Occipital lobe (tissue), 2 donors: ENCODE data around the gene CDR2. TPM values are rescaled to one million over a fixed set of nuclear protein-coding genes. Genes with fewer than 3 reads are reported as not detected.
"Not testable (repeated sequence)": the region's sequence is repeated elsewhere in the genome, so short reads cannot be mapped to it uniquely, and the experiment has no call there.

Experiments
- DNase-seq: peaks from one replicate; lab custom pipeline; 2025; lab: John Stamatoyannopoulos, UW
- total RNA-seq: library from RNA; depleted of rRNA; stranded (reverse); fragments of >200 nt; gene quantifications from one replicate; pipeline ENCODE4 v1.2.3, GENCODE V29; 2014

CDR2 gene
- total RNA-seq, 1 donor from 2014 or later: 8.9 TPM

DNA sequence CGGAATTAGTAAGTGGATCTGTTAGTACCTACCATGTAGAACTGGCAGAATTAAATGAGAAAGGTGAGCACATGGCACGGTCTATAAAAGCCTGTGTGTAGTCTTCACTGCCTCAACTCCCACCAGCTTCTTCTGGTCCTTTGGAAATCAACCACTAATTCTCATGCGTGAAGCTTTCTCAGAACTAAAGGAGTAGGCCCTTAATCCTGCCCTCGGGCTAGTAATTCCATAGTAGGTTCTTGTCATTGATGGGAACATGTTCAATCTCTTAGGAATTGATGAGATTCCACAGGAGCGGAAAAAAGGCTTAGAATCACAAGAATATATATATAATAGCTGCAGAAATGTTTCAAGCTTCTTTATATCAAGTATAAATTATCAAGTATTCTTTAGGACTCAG, 21.7 kb downstream of the CDR2 start:
- DNase-seq: no peak

DNA sequence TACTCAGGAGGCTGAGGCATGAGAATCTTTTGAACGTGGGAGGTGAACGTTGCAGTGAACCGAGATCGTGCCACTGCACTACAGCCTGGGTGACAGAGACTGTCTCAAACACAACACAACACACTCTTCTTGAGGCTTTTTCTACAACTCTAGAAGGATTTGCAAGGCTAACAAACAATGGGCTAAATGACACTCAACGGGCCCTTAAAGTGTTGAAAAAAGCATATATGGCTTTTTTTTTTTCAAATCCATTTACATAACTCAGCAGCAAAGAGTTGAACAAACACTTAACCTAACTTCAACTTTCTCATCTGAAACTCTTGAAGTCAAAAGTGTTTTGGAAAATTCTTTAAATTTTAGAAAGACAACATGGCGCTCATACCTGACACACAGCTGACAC, 22.3 kb downstream of the CDR2 start:
- DNase-seq: no peak

DNA sequence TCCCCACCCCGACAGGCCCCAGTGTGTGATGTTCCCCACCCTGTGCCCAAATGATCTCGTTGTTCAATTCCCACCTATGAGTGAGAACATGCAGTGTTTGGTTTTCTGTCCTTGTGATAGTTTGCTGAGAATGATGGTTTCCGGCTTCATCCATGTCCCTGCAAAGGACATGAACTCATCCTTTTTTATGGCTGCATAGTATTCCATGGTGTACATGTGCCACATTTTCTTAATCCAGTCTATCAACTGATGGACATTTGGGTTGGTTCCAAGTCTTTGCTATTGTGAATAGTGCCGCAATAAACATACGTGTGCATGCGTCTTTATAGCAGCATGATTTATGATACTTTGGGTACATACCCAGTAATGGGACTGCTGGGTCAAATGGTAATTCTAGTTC, 23.4 kb downstream of the CDR2 start:
- DNase-seq: not testable (repeated sequence)

DNA sequence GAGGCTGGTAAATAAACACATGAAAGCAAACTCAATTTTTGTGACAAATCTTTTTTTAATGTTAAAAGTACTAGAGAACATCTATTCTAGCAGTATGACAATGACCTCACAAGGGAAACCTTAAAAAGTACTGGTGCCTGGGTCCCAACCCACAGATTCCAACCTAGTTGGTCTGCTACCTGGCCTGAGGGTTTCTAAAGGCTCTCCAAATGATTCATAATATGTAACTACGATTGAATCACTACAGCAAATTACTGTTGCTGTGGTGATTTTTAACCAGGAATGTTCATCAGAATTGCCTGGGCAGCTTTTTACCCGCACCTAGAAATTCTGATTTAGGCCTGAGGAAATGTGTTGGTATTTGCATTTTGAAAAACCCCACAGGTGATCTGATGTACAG, 26.1 kb downstream of the CDR2 start:
- no peak for DNase-seq

DNA sequence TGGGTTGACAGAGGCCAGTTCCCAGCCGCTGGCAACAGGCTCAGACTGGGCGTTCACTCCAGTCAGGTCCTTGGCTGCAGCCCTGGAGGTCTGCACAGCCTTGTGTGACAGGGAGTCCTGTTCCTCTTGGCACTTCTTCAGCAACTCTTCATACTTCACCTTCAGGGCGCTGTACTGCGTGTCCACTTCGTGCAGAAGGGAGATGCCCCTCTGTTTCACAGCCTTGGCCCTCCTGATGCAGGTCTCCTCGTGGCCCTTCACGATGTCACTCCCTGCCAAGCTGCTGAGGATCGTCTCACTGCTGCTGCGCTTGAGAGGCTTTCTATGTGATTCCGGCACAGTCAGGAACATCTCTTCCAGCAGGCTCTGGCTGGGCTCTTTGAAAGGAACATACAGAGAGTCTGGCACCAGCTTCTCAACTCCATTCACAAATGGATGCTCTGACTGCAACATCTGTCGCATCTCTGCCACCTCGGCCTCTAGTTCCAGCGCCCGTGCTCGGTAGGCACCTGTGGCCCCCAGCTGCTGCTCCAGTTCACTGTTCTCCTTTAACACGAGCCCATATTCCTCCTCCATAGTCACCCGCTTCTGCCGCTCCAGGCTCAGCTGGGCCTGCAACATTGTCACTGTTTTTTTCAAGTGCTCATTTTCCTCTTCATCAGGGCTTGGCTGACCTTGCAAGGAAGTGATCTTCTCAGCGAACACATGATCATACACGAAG, 27.2 kb downstream of the CDR2 start:
- DNase-seq: no peak

DNA sequence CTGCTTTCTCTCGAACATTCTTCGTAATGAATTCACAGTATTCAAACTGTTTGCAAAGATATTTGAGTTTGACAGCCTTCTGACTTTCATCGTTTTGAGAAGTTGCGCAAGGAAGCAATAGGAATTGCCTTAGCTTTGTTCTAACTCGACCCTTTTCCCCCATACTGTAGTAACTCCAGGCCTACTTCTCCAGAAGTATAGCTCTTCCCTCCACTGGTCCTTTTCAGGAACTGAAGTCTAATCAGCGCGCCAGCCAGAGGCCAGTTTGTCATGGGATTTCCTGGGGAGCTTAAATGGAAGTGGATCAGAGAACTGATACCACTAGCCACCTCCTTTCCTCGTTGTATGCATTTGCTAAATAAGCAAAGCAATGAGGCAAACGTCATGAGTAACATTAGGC, 27.9 kb downstream of the CDR2 start:
- no peak for DNase-seq

DNA sequence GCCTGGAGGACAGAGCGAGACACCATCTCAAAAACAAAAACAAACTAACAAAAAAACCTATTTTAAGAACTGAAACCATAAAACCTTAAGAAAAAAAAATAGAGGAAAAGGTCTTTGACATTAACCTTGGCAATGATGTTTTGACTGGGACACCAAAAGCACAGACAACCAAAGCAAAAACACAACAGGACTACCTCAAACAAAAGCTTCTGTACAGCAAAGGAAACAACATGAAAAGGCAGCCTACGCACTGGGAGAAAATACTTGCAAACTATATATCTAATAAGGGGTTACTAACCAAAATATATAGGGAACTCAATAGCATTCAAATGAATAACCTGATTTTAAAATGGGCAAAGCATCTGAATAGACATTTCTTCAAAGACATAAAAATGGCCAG, 32.3 kb downstream of the CDR2 start:
- DNase-seq: no peak

DNA sequence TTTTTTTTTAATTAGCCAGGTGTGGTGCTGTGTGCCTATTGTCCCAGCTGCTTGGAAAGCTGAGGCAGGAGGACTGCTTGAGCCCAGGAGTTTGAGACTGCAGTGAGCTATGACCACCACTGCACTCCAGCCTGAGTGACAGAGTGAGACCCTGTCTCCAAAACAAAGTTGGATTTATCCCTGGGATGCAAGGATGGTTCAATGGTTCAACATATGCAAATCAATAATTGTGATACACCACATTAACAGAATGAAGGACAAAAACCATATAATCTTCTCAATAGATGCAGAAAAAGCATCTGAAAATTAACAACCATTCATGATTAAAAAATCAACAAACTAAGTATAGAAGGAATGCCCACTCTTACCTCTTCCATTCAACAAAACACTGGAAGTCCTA, 33.5 kb downstream of the CDR2 start:
- no peak for DNase-seq

DNA sequence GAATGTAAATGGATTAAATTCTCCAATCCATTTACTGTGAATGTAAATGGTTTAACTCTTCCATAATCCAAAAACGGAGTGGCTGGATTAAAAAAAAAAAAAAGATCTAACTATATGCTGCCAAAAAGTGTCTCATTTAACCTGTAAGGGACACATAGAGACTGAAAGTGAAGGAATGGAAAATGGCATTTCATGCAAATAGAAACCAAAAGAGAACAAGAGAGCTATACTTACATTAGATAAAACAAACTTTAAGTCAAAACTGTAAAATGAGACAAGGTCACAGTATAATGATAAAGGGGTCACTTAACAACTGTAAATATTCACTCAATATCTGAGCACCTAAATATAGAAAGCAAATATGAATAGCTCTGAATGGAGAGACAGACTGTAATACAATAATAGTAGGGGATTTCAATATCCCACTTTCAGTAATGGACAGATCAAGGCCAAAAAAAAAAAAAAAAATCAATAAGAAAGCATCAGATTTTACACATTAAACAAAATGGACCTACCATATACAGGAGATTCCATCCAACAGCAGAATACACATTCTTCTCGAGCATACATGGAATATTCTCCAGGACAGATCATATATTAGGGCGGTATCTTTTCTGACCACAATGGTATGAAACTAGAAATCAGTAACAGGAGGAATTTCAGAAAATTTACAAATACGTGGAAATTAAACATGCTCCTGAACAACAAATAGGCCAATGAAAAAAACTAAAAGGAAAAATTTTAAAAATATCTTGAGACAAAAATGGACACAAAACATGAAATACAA, 36.4 kb downstream of the CDR2 start:
- DNase-seq: no peak

DNA sequence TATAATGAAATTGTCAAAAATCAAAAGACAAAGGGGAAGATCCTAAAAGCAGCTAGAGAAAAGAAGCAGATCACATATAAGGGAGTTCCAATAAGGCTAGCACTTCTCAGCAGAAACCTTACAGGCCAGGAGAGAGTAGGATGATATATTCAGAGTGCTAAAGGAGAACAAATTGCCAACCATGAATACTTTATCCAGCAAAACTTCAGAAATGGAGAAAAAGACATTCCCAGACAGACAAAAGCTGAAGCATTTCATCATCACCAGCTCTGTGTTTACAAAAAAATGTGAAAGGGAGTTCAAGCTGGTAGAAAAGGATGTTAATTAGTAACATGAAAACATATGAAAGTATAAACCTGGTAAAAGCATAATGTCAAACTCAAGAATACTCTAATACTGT, 37.4 kb downstream of the CDR2 start:
- no peak for DNase-seq

DNA sequence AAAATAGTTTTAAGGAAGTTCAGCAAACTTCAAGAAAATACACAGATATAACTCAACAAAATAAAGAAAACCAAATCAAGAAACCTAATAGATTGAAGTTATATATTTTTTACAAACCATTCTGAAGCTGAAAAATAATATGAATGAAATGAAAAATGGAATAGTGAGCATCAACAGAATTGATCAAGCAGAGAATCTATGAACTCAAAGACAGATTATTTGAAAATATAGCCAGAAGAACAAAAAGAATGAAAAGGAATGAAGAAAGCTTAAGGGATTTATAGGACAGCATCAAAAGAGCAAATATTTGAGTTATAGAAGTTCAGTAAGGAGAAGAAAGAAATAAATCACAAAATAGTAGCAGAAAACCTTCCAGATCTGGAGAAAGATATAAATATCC, 37.8 kb downstream of the CDR2 start:
- no peak for DNase-seq

DNA sequence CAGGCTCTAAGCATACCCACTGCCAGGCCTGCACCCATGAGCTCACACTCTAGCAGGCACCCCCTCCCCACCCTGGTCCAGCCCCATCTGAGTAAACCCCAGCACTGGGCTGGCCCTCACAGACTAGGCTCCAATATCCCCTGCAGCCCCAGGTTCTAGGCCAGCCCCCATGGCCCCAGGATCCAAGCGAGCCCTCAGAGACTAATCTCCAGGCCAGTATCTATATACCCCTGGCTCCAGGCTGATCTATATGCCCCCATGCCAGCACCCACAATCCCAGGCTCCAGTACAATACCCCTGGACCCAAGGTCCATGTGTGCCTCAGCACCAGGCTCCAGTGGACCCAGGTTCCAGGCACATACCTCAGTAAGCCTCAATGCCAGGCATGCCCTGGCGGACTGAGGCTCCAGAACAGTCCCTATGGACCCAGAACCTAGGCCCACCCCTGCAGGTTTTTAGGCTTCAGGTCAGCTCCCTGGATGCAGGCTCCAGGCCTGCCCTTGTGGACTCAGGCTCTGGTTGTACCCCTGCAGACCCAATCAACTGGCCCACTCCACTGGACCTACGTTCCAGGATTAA, 38.7 kb downstream of the CDR2 start:
- no peak for DNase-seq

DNA sequence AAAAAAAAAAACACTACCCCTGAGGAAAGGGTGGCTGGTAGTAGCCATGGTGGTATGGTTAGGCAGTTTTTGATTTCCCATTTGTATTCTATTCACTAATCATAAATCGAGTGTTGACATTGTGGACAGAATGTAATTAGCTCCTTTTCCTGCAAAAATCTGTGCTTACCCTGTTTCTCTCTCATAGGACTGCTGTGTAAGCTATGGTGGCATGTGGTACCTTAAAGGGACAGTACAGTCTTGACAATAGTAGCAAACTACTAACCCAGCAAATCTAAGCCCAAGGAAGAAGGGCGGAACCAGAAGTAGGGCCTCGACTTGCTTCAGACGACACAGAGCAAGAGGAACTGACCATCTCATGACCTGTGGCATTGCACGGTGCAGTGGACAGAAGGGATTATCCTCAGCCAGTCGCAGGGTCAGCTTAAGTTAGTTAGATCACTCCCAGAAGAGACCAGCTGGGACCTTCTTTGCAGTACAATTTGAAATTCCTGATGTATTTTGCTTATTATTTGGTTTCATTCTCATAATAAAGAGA, 40.9 kb downstream of the CDR2 start:
- DNase-seq: no peak

DNA sequence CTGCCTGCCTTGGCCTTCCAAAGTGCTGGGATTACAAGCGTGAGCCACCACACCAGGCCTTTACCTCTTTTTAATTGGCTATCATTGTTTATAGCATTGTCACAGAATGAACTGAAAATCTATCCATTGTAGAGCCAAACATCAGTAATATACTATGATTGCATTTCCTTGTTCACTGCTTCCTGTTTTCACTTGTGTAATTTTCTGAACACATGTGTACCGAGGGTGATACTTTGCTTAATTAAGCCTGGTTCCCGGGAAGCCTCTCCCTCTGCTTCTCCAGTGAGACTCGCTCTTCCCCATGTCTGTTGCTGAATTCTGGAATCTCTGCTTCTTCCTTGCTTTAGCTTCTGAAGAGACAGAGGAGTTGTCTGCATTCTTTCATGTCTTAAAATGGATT, 44.1 kb downstream of the CDR2 start:
- no peak for DNase-seq

DNA sequence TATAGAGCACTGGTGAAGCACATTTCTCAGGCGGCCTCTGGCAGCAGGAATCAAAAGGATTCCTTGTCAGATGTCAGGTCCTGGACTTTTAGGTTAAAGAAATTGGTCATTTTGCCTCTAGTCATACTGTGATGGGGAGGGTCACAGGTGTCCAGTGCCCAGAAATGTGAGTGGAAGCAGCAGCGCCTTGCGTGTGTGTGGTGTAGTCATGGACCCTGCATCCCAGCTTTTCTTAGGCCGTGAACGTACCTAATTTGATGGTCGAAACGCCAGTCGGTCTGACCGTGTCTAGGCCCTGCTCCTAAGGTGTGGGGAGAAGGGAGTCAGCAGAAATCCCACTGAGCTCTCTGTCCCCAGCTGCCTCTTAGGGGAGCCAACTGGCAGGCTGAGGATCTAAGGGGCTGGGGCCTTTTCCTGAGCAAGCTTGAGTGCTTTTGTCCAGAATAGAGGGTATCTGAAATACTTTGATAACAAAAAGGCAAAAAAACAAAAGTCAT, 45.2 kb downstream of the CDR2 start:
- DNase-seq: no peak

DNA sequence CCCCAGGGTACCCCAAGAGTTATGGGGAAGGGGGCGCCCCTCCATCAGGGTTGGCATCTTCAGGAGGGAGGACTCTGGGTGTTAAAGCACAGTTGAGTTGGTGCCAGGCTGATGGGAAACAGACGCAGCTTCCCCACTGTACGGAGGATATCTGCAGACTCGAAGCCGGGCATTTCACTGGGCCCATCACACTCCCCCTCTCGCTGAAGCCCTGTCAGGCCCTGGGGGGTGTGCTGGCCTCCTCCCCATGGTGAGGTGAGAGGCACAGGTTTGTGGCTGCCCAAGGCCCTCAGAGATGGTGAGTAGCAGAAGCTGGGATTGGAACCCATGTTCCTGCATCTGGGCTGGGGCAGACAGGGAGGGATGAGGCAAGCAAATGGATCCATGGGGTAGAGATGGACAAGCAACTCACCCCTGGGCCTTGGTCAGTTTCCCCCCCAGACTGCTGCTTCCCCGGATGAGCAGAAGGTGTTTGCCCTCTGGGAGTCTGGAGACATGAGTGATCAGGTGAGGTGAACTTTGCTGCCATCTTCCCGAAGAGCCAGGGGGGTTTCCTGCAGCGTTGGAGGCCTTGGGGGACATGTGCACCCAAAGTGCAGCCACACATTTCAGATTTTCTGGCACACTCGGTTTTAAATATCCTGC, 46.2 kb downstream of the CDR2 start:
- no peak for DNase-seq

DNA sequence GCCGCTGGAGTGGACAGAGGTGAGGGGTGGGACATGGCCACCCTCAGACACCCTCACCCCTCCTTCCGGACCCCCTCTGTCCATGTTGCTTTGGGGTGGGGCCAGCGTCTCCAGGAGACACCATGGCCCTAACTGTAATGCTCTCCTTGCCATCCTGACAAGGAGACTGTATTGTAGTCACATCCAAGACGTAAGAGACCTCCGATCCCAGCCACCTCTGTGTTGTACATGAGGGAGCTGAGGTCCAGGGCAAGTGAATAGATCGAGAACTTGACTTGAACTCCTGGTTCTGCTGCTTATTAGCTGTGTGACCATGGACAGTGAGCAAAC, 47.0 kb downstream of the CDR2 start:
- DNase-seq: no peak

DNA sequence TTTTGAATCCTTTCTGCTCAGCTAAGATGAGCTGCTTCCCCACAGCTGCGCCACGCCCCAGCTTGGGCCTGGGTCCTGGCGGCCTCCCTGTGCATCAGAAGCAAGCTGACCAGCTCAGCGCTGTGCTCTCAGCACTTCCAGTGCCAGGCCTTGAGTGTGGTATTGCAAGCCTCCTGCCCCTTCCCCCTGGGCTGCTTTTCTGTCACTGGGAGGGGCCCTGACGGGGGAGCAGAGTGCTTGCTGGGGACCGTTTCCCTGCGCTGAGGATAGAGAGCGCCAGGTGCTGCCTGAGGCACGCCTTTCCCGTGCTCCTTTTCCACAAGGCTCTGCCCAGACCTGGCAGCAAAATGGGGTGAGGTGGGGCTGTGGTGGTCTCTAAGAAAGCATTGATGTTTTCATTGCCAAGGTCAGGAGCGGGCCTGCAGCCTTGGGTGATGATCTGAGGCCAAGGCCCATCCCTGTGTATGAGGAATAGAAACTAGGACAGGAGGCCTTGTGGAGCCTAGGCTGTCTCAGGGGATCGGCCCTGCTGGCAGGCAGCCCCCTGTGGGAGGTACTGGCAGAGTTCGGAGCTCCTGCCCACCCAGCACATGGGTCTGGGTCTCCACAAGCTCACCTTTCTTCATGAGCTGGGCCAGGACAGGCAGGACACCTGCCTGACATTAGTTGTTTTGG, 47.5 kb downstream of the CDR2 start:
- no peak for DNase-seq

DNA sequence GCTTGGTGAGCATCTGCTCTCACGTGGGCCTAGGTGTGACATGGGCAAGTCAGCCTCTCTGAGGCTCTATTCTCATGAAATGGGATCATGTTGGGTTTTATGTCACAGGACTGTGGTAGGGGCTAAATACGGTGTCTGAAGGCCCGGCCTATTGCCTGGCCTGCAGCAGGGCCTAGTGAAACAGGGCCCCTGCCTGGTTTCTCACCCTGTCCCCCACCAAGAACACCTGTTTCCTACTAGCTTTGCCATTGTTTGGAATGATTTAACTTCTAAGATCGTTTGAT, 48.1 kb downstream of the CDR2 start:
- no peak for DNase-seq

DNA sequence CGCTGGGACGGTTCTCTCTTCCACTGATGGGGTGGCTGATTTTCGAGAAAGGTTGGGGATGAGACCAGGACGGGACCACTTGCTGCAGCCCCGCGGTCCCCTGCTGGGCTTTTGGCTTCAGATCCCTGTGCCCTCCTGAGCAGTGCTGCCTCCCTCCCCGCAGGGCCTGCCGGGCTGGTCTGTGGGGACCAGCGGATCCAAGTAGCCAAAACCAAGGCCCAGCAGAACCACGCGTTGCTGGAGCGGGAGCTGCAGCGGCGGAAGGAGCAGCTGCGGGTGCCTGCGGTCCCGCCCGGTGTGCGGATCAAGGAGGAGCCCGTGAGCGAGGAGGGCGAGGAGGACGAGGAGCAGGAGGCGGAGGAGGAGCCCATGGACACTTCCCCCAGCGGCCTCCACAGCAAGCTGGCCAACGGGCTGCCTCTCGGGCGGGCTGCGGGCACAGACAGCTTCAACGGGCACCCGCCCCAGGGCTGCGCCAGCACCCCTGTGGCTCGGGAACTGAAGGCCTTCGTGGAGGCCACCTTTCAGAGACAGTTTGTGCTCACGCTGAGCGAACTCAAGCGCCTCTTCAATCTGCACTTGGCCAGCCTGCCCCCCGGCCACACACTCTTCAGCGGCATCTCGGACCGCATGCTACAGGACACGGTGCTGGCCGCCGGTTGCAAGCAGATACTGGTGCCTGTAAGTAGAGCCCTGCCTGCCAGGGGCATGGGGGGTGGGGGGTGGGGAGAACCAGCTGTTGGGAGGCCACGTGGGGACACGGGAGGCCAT, 48.6 kb downstream of the CDR2 start:
- no peak for DNase-seq
